Panc1 (cell line): ENCODE data around the gene ZAR1. TPM values are rescaled to one million over a fixed set of nuclear protein-coding genes. Genes with fewer than 3 reads are reported as not detected.
A peak's percentile ranks its signal among the peaks of the same experiment; 100 is the strongest.
"Not testable (repeated sequence)": the region's sequence is repeated elsewhere in the genome, so short reads cannot be mapped to it uniquely, and the experiment has no call there.

Experiments used
- ATAC-seq: fragments of 200-7000 bp; cut with Tn5 transposase; 2 replicates; pipeline ENCODE4 v1.9.1; 2020; ENCODE audit warnings: mild to moderate bottlenecking, moderate library complexity
- Bru-seq: library from RNA; stranded (reverse); fragments of 400-500 nt; gene quantifications from one replicate; lab custom pipeline; 2021; lab: Mats Ljungman, UMichigan
- BruChase-seq, 2 experiments: library from RNA; stranded (reverse); fragments of 400-500 nt; gene quantifications; one replicate each; lab custom pipeline; 2021; lab: Mats Ljungman, UMichigan
- BruUV-seq: library from RNA; stranded (reverse); fragments of 400-500 nt; replicated peaks from 2 replicates; lab custom pipeline; 2021; lab: Mats Ljungman, UMichigan
- CTCF ChIA-PET: fragments of 300-600 bp; sonication (Branson Sonifier 250); formaldehyde crosslinking; loops from one replicate; lab custom pipeline; 2022; ENCODE audit warnings: antibody characterized with exemption; lab: Charles Lee
- POLR2A ChIA-PET: fragments of 300-600 bp; sonication (Branson Sonifier 250); formaldehyde crosslinking; loops from one replicate; lab custom pipeline; 2022; ENCODE audit warnings: antibody characterized with exemption; lab: Charles Lee
- DNase-seq: peaks from one replicate; pipeline ENCODE4 v3.0.0-alpha.2; 2010; ENCODE audit warnings: low read depth, low spot score
- H3K27ac ChIP-seq: 2 replicates; pipeline ENCODE4 v1.5.1; 2011; ENCODE audit warnings: mild to moderate bottlenecking, low read length, inconsistent platforms
- H3K27me3 ChIP-seq: fragments of 200-500 bp; sonication (Bioruptor generic); 2 replicates; pipeline ENCODE4 v1.6.0; 2014; ENCODE audit warnings: low read length, inconsistent platforms; ENCODE audit not compliant: control insufficient read depth, insufficient read depth
- H3K36me3 ChIP-seq: fragments of 200-500 bp; sonication (Bioruptor generic); 2 replicates; pipeline ENCODE4 v1.5.1; 2014; ENCODE audit warnings: inconsistent platforms, mild to moderate bottlenecking, low read length, moderate library complexity; ENCODE audit not compliant: control insufficient read depth, insufficient read depth
- H3K4me1 ChIP-seq: 2 replicates; pipeline ENCODE4 v1.5.1; 2011; ENCODE audit warnings: inconsistent platforms, mild to moderate bottlenecking, low read length, moderate library complexity; ENCODE audit not compliant: control insufficient read depth, insufficient read depth
- H3K4me3 ChIP-seq, 2 experiments: 2 replicates each; pipeline ENCODE4 v1.5.1; 2011 to 2012; ENCODE audit warnings: low read depth in 2 of 2, low read length in 2 of 2, mild to moderate bottlenecking in 2 of 2, inconsistent platforms in 1 of 2, moderate library complexity in 1 of 2
- H3K9me3 ChIP-seq: fragments of 200-500 bp; sonication (Bioruptor generic); 2 replicates; pipeline ENCODE4 v1.5.1; 2014; ENCODE audit warnings: low read depth, mild to moderate bottlenecking, inconsistent platforms, low read length, moderate library complexity; ENCODE audit not compliant: control insufficient read depth, insufficient read depth
- POLR2AphosphoS5 ChIP-seq: IDR thresholded peaks from 2 replicates; pipeline ENCODE4 v1.6.1; 2012; ENCODE audit warnings: mild to moderate bottlenecking, low read depth, low read length, moderate library complexity
- SIN3A ChIP-seq: IDR thresholded peaks from 2 replicates; pipeline ENCODE4 v1.6.1; 2012; ENCODE audit warnings: low read depth, mild to moderate bottlenecking, low read length, moderate library complexity, borderline replicate concordance; ENCODE audit not compliant: insufficient read depth
- TCF7L2 ChIP-seq: IDR thresholded peaks from 2 replicates; pipeline ENCODE4 v1.6.1; 2011; ENCODE audit warnings: mild to moderate bottlenecking, low read depth, low read length, inconsistent platforms
- in situ Hi-C: cut with HindIII; loops from 2 replicates; pipeline ENCODE4 v1.10.0; 2016; ENCODE audit warnings: low sequenced_read_pairs, low pct_unique_long_range_greater_than_20kb
- intact Hi-C: fragments of 100-400 bp; cut with micrococcal nuclease; formaldehyde crosslinking; loops from one replicate; pipeline ENCODE4 v1.10.0; 2022; ENCODE audit not compliant: unreplicated experiment
- long read RNA-seq: library from polyadenylated mRNA; unstranded; transcript quantifications from one replicate; pipeline ENCODE4 v2.0.0, GENCODE V29; 2021; ENCODE audit not compliant: unreplicated experiment
- polyA plus RNA-seq: library from polyadenylated mRNA; unstranded; fragments of >200 nt; gene quantifications from one replicate; pipeline ENCODE4 v1.2.1, GENCODE V29; 2012; ENCODE audit warnings: missing spikeins; ENCODE audit not compliant: insufficient read length
- total RNA-seq: library from RNA; stranded (reverse); gene quantifications from one replicate; pipeline ENCODE4 v1.2.1, GENCODE V29; 2021; ENCODE audit not compliant: unreplicated experiment
- TF ChIP-seq, protein P1 (sequence below), 2 experiments: IDR thresholded peaks; 2 replicates each; pipeline ENCODE4 v1.6.1; 2011 to 2012; ENCODE audit warnings: low read depth in 2 of 2, control low read depth in 1 of 2, low read length in 1 of 2, mild to moderate bottlenecking in 1 of 2, moderate library complexity in 1 of 2; ENCODE audit not compliant: insufficient read depth in 1 of 2
- TF ChIP-seq, protein P2 (sequence below): fragments of 450-650 bp; IDR thresholded peaks from 2 replicates; pipeline ENCODE4 v1.5.1; 2017; ENCODE audit warnings: mild to moderate bottlenecking

ZAR1 gene, protein sequence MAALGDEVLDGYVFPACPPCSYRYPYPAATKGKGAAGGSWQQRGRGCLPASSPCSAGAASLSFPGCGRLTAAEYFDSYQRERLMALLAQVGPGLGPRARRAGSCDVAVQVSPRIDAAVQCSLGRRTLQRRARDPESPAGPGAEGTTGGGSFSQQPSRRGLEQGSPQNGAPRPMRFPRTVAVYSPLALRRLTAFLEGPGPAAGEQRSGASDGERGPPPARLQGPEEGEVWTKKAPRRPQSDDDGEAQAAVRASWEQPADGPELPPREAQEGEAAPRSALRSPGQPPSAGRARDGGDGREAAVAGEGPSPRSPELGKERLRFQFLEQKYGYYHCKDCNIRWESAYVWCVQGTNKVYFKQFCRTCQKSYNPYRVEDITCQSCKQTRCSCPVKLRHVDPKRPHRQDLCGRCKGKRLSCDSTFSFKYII
- total RNA-seq (not detected), Bru-seq, nascent RNA (percentile 25 among the genes with signal in this experiment), BruChase-seq, experiment 1, labeled RNA remaining after a 2-hour chase (percentile 35 among the genes with signal in this experiment), BruChase-seq, experiment 2, labeled RNA remaining after a 6-hour chase (percentile 23 among the genes with signal in this experiment)
- polyA plus RNA-seq, result not detected
- long read RNA-seq, result 0 reads

DNA sequence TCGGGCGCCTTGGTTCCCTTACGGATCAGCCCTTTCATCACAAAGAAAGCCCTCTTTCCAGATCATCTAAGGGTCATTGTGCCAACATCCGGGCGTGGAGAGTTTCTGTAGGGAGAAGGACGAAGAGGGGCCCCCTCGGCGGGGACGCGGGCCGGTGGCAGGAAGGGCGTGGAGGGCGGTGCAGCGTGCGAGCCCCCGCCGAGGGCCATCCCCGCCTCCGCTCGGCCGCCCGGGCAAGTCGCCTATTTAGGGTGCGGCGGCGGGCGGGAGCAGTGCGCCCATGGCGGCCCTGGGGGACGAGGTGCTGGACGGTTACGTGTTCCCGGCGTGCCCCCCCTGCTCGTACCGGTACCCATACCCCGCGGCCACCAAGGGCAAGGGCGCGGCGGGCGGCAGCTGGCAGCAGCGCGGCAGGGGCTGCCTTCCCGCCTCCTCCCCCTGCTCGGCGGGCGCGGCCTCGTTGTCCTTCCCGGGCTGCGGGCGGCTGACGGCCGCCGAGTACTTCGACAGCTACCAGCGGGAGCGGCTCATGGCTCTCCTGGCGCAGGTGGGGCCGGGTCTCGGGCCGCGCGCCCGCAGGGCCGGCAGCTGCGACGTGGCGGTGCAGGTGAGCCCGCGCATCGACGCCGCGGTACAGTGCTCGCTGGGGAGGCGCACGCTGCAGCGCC is at the start of gene ZAR1:
TSS of gene ZAR1 (plus strand) at position 241 of the 668 bp plus-strand sequence. CDS start at position 281, 40 bp downstream.
- peak; percentile 76 for ATAC-seq
- TF ChIP-seq TCF7L2 (no peak), SIN3A (no peak), POLR2AphosphoS5 (no peak)
- TF ChIP-seq, protein P1, sequence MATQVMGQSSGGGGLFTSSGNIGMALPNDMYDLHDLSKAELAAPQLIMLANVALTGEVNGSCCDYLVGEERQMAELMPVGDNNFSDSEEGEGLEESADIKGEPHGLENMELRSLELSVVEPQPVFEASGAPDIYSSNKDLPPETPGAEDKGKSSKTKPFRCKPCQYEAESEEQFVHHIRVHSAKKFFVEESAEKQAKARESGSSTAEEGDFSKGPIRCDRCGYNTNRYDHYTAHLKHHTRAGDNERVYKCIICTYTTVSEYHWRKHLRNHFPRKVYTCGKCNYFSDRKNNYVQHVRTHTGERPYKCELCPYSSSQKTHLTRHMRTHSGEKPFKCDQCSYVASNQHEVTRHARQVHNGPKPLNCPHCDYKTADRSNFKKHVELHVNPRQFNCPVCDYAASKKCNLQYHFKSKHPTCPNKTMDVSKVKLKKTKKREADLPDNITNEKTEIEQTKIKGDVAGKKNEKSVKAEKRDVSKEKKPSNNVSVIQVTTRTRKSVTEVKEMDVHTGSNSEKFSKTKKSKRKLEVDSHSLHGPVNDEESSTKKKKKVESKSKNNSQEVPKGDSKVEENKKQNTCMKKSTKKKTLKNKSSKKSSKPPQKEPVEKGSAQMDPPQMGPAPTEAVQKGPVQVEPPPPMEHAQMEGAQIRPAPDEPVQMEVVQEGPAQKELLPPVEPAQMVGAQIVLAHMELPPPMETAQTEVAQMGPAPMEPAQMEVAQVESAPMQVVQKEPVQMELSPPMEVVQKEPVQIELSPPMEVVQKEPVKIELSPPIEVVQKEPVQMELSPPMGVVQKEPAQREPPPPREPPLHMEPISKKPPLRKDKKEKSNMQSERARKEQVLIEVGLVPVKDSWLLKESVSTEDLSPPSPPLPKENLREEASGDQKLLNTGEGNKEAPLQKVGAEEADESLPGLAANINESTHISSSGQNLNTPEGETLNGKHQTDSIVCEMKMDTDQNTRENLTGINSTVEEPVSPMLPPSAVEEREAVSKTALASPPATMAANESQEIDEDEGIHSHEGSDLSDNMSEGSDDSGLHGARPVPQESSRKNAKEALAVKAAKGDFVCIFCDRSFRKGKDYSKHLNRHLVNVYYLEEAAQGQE (IDR thresholded peaks at IDR 0.05; ENCODE audit: insufficient read depth in 1 of 2, low read depth in 2 of 2, low read length in 1 of 2), result no peak
- TF ChIP-seq, protein P2, sequence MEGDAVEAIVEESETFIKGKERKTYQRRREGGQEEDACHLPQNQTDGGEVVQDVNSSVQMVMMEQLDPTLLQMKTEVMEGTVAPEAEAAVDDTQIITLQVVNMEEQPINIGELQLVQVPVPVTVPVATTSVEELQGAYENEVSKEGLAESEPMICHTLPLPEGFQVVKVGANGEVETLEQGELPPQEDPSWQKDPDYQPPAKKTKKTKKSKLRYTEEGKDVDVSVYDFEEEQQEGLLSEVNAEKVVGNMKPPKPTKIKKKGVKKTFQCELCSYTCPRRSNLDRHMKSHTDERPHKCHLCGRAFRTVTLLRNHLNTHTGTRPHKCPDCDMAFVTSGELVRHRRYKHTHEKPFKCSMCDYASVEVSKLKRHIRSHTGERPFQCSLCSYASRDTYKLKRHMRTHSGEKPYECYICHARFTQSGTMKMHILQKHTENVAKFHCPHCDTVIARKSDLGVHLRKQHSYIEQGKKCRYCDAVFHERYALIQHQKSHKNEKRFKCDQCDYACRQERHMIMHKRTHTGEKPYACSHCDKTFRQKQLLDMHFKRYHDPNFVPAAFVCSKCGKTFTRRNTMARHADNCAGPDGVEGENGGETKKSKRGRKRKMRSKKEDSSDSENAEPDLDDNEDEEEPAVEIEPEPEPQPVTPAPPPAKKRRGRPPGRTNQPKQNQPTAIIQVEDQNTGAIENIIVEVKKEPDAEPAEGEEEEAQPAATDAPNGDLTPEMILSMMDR, result no peak
- intact Hi-C loops (loop anchor here (10.0 kb wide), 1 partner anchor 365 kb away; no protein-coding TSS in a partner anchor), in situ Hi-C loops (no loop called here)
- ChIA-PET POLR2A (no interaction called here), CTCF (no interaction called here)
- no peaks in the 10 kb centered on the region for H3K36me3 ChIP-seq
- H3K4me1 ChIP-seq, result no peaks in the 10 kb centered on the region
- H3K27me3 ChIP-seq, result peaks cover 3% of the 10 kb centered on the region; the same call in 1 of the 2 replicates
- no TSS peak for BruUV-seq
- H3K4me3 ChIP-seq, result peak within 1 kb of the TSS; percentile 35 to 49
- no peaks in the 10 kb centered on the region for H3K9me3 ChIP-seq
- H3K27ac ChIP-seq, result no peak within 1 kb of the TSS
- no peak for DNase-seq

DNA sequence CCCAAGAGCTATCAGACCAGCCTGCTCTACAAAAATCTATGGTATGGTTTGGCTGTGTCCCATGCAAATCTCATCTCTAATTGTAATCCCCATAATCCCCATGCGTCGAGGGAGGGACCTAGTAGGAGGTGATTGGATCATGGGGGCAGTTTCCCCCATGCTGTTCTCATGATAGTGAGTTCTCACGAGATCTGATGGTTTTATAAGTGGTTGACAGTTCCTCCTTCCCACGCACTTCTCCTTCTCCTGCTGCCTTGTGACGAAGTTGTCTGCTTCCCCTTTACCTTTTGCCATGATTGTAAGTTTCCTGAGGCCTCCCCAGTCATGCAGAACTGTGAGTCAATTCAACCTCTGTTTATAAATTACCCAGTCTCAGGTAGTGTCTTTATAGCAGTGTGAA is 49.1 kb upstream of the ZAR1 start:
- H3K36me3 ChIP-seq, H3K27me3 ChIP-seq, in situ Hi-C loops, BruUV-seq, H3K4me1 ChIP-seq, H3K27ac ChIP-seq, H3K4me3 ChIP-seq, DNase-seq, H3K9me3 ChIP-seq, CTCF ChIA-PET, ATAC-seq, POLR2A ChIA-PET: not testable (repeated sequence)
- intact Hi-C loops, result loop anchor here (10.0 kb wide), 1 partner anchor 64 kb away; no protein-coding TSS in a partner anchor
